DMS 273 (cell line): ENCODE data around the gene KIT.
"Not testable (repeated sequence)": the region's sequence is repeated elsewhere in the genome, so short reads cannot be mapped to it uniquely, and the experiment has no call there.

Source experiments
- DNase-seq: peaks from one replicate; lab custom pipeline; 2025; ENCODE audit not compliant: unreplicated experiment; lab: John Stamatoyannopoulos, UW

KIT gene

GRCh38 chr4:54657551-54658251 lies at the start of gene KIT:
Gene KIT (plus strand): TSS chr4:54657957. CDS start chr4:54658015, 58 bp downstream.
- DNase-seq = peak; percentile 71

GRCh38 chr4:54609310-54609709 lies 48.4 kb upstream of the KIT start:
- DNase-seq = no peak

GRCh38 chr4:54614149-54614548 lies 43.6 kb upstream of the KIT start:
- no peak for DNase-seq

GRCh38 chr4:54620773-54621172 lies 37.0 kb upstream of the KIT start:
- DNase-seq = no peak

GRCh38 chr4:54625391-54625790 lies 32.4 kb upstream of the KIT start:
- no peak for DNase-seq

GRCh38 chr4:54626113-54626512 lies 31.6 kb upstream of the KIT start:
- DNase-seq = no peak

GRCh38 chr4:54632537-54632936 lies 25.2 kb upstream of the KIT start:
- no peak for DNase-seq

GRCh38 chr4:54633102-54633740 lies 24.5 kb upstream of the KIT start:
- DNase-seq = not testable (repeated sequence)

- no peak for DNase-seq
Measured at GRCh38 chr4:54635318-54635717, 22.4 kb upstream of the KIT start.

GRCh38 chr4:54637325-54637724 lies 20.4 kb upstream of the KIT start:
- DNase-seq = no peak

- not testable (repeated sequence) for DNase-seq
Measured at GRCh38 chr4:54641101-54641500, 16.7 kb upstream of the KIT start.

- no peak for DNase-seq
Measured at GRCh38 chr4:54643172-54643571, 14.6 kb upstream of the KIT start.

GRCh38 chr4:54643958-54644751 lies 13.6 kb upstream of the KIT start:
- no peak for DNase-seq

- DNase-seq = no peak
Measured at GRCh38 chr4:54645830-54646229, 11.9 kb upstream of the KIT start.

GRCh38 chr4:54647070-54647469 lies 10.7 kb upstream of the KIT start:
- no peak for DNase-seq

- no peak for DNase-seq
Measured at GRCh38 chr4:54651050-54651449, 6.7 kb upstream of the KIT start.

- DNase-seq = no peak
Measured at GRCh38 chr4:54654753-54655152, 3.0 kb upstream of the KIT start.

- peak; percentile 17 for DNase-seq
Measured at GRCh38 chr4:54657185-54657550, 589 bp upstream of the KIT start.

GRCh38 chr4:54658252-54659093 lies 716 bp downstream of the KIT start:
- peak; percentile 67 for DNase-seq

- DNase-seq = peak; percentile 17
Measured at GRCh38 chr4:54659313-54659712, 1.6 kb downstream of the KIT start.
